Measurements from ENCODE around the gene NFATC1. TPM values are rescaled to one million over a fixed set of nuclear protein-coding genes. Genes with fewer than 3 reads are reported as not detected.
A peak's percentile ranks its signal among the peaks of the same experiment; 100 is the strongest.

The NFATC1 gene
- 10 to 100 TPM; 26.5 to 28.1 TPM for total RNA-seq

- Mint-ChIP-seq H3K27me3 (ENCODE audit: low read depth) (peaks cover 19% of the 10 kb centered on the region), H3K27ac (no peak within 1 kb of the TSS), H3K36me3 (ENCODE audit: low read depth) (peaks cover under 1% of the 10 kb centered on the region), H3K4me1 (ENCODE audit: low read depth) (peaks cover 23% of the 10 kb centered on the region), H3K9me3 (ENCODE audit: insufficient read depth) (no peaks in the 10 kb centered on the region), H3K4me3 (peak within 1 kb of the TSS; percentile 67)
- ChIA-PET POLR2A (no interaction called here), CTCF (interaction anchor here (0.8 to 3.7 kb wide), 7 partner anchors 14 to 591 kb away, joined by 3 to 19 read pairs (median 5); no protein-coding TSS in a partner anchor)
- ATAC-seq (peak; percentile 16), DNase-seq (peak; percentile 53)
Observed at GRCh38 chr18:79395761-79396404, at the start of gene NFATC1. TSS of gene NFATC1 (plus strand) at chr18:79395930. CDS start at chr18:79396225, 295 bp downstream.

GRCh38 chr18:79345981-79346380 is 49.7 kb upstream of the NFATC1 start:
- ChIA-PET CTCF (no interaction called here), POLR2A (no interaction called here)
- Mint-ChIP-seq H3K27ac (no peak overlapping the region), H3K9me3 (ENCODE audit: insufficient read depth) (no peaks in the 10 kb centered on the region), H3K36me3 (ENCODE audit: low read depth) (peaks cover 27% of the 10 kb centered on the region), H3K4me3 (no peak overlapping the region), H3K4me1 (ENCODE audit: low read depth) (peaks cover 4% of the 10 kb centered on the region), H3K27me3 (ENCODE audit: low read depth) (no peaks in the 10 kb centered on the region)
- DNase-seq: no peak
- ATAC-seq: no peak

GRCh38 chr18:79348066-79348465 is 47.7 kb upstream of the NFATC1 start:
- no peak overlapping the region for H3K27ac Mint-ChIP-seq

GRCh38 chr18:79352432-79352831 is 43.3 kb upstream of the NFATC1 start:
- Mint-ChIP-seq H3K9me3 (ENCODE audit: insufficient read depth) (no peaks in the 10 kb centered on the region), H3K27me3 (ENCODE audit: low read depth) (no peaks in the 10 kb centered on the region), H3K36me3 (ENCODE audit: low read depth) (peaks cover 4% of the 10 kb centered on the region), H3K27ac (no peak overlapping the region), H3K4me3 (no peak overlapping the region), H3K4me1 (ENCODE audit: low read depth) (peaks cover 4% of the 10 kb centered on the region)
- POLR2A ChIA-PET: no interaction called here
- CTCF ChIA-PET: no interaction called here
- DNase-seq: no peak
- ATAC-seq: no peak

More at GRCh38 chr18:79348066-79348465, 47.7 kb upstream of the NFATC1 start:
- H3K4me3 Mint-ChIP-seq: no peak overlapping the region
- no peak for ATAC-seq
- no peaks in the 10 kb centered on the region for H3K9me3 Mint-ChIP-seq (ENCODE audit: insufficient read depth)
- CTCF ChIA-PET: no interaction called here
- POLR2A ChIA-PET: no interaction called here
- DNase-seq: no peak
- H3K27me3 Mint-ChIP-seq (ENCODE audit: low read depth): no peaks in the 10 kb centered on the region
- peaks cover 23% of the 10 kb centered on the region for H3K36me3 Mint-ChIP-seq (ENCODE audit: low read depth)
- H3K4me1 Mint-ChIP-seq (ENCODE audit: low read depth): peaks cover 4% of the 10 kb centered on the region

- H3K27ac Mint-ChIP-seq: no peak overlapping the region
- H3K36me3 Mint-ChIP-seq (ENCODE audit: low read depth): peaks cover 3% of the 10 kb centered on the region
- ATAC-seq: no peak
- H3K27me3 Mint-ChIP-seq (ENCODE audit: low read depth): no peaks in the 10 kb centered on the region
- CTCF ChIA-PET: no interaction called here
- POLR2A ChIA-PET: no interaction called here
- H3K9me3 Mint-ChIP-seq (ENCODE audit: insufficient read depth): no peaks in the 10 kb centered on the region
- H3K4me1 Mint-ChIP-seq (ENCODE audit: low read depth): peaks cover 3% of the 10 kb centered on the region
- H3K4me3 Mint-ChIP-seq: no peak overlapping the region
- DNase-seq: no peak
Observed at GRCh38 chr18:79353267-79353666, 42.5 kb upstream of the NFATC1 start.

GRCh38 chr18:79354350-79354749 is 41.4 kb upstream of the NFATC1 start:
- ChIA-PET CTCF (no interaction called here), POLR2A (no interaction called here)
- ATAC-seq: no peak
- DNase-seq: no peak
- H3K4me3 Mint-ChIP-seq: no peak overlapping the region
- H3K27me3 Mint-ChIP-seq (ENCODE audit: low read depth): no peaks in the 10 kb centered on the region
- H3K9me3 Mint-ChIP-seq (ENCODE audit: insufficient read depth): no peaks in the 10 kb centered on the region
- no peaks in the 10 kb centered on the region for H3K4me1 Mint-ChIP-seq (ENCODE audit: low read depth)
- no peak overlapping the region for H3K27ac Mint-ChIP-seq
- H3K36me3 Mint-ChIP-seq (ENCODE audit: low read depth): peaks cover 3% of the 10 kb centered on the region

- Mint-ChIP-seq H3K4me3 (no peak overlapping the region), H3K9me3 (ENCODE audit: insufficient read depth) (no peaks in the 10 kb centered on the region), H3K27ac (no peak overlapping the region), H3K27me3 (ENCODE audit: low read depth) (no peaks in the 10 kb centered on the region), H3K4me1 (ENCODE audit: low read depth) (no peaks in the 10 kb centered on the region), H3K36me3 (ENCODE audit: low read depth) (peaks cover 4% of the 10 kb centered on the region)
- ChIA-PET POLR2A (no interaction called here), CTCF (no interaction called here)
- ATAC-seq (no peak), DNase-seq (no peak)
Observed at GRCh38 chr18:79355433-79356335, 40.0 kb upstream of the NFATC1 start.

GRCh38 chr18:79356435-79356834 is 39.3 kb upstream of the NFATC1 start:
- Mint-ChIP-seq H3K4me3 (no peak overlapping the region), H3K27ac (no peak overlapping the region), H3K4me1 (ENCODE audit: low read depth) (no peaks in the 10 kb centered on the region), H3K36me3 (ENCODE audit: low read depth) (peaks cover 5% of the 10 kb centered on the region), H3K27me3 (ENCODE audit: low read depth) (no peaks in the 10 kb centered on the region), H3K9me3 (ENCODE audit: insufficient read depth) (no peaks in the 10 kb centered on the region)
- ATAC-seq (no peak), DNase-seq (no peak)
- ChIA-PET CTCF (no interaction called here), POLR2A (no interaction called here)

- DNase-seq (no peak), ATAC-seq (no peak)
- ChIA-PET CTCF (no interaction called here), POLR2A (no interaction called here)
- no peaks in the 10 kb centered on the region for H3K4me1 Mint-ChIP-seq (ENCODE audit: low read depth)
- no peaks in the 10 kb centered on the region for H3K9me3 Mint-ChIP-seq (ENCODE audit: insufficient read depth)
- H3K36me3 Mint-ChIP-seq (ENCODE audit: low read depth): peaks cover 11% of the 10 kb centered on the region
- H3K27me3 Mint-ChIP-seq (ENCODE audit: low read depth): no peaks in the 10 kb centered on the region
- H3K27ac Mint-ChIP-seq: no peak overlapping the region
- H3K4me3 Mint-ChIP-seq: no peak overlapping the region
Observed at GRCh38 chr18:79360933-79361332, 34.8 kb upstream of the NFATC1 start.

- H3K4me1 Mint-ChIP-seq (ENCODE audit: low read depth): no peaks in the 10 kb centered on the region
- H3K9me3 Mint-ChIP-seq (ENCODE audit: insufficient read depth): no peaks in the 10 kb centered on the region
- DNase-seq (no peak), ATAC-seq (no peak)
- H3K36me3 Mint-ChIP-seq (ENCODE audit: low read depth): peaks cover 11% of the 10 kb centered on the region
- ChIA-PET CTCF (no interaction called here), POLR2A (no interaction called here)
- H3K27ac Mint-ChIP-seq: no peak overlapping the region
- no peaks in the 10 kb centered on the region for H3K27me3 Mint-ChIP-seq (ENCODE audit: low read depth)
- no peak overlapping the region for H3K4me3 Mint-ChIP-seq
Observed at GRCh38 chr18:79361766-79362522, 33.8 kb upstream of the NFATC1 start.

- Mint-ChIP-seq H3K27me3 (ENCODE audit: low read depth) (no peaks in the 10 kb centered on the region), H3K9me3 (ENCODE audit: insufficient read depth) (no peaks in the 10 kb centered on the region), H3K4me1 (ENCODE audit: low read depth) (peaks cover 18% of the 10 kb centered on the region), H3K27ac (no peak overlapping the region), H3K36me3 (ENCODE audit: low read depth) (peaks cover 19% of the 10 kb centered on the region), H3K4me3 (no peak overlapping the region)
- POLR2A ChIA-PET: no interaction called here
- DNase-seq: no peak
- CTCF ChIA-PET: no interaction called here
- ATAC-seq: no peak
Observed at GRCh38 chr18:79365701-79366100, 30.0 kb upstream of the NFATC1 start.

Measured in activated CD8-positive, alpha-beta T cell treated with anti-CD3 and anti-CD28 coated beads, Interleukin-2, amount 10 ng/mL, durations not matched to agents 7 days and 5 days (primary cell).